ENCODE data around the gene TTC17. TPM values are rescaled to one million over a fixed set of nuclear protein-coding genes. Genes with fewer than 3 reads are reported as not detected.

The TTC17 gene
- total RNA-seq, 2 experiments from 2014 or later = 57.1 to 64.3 TPM

Other genes with a start within 250 kb of the TTC17 start
- 100 to 1,000 TPM; 139 to 147 TPM for gene API5, start 46.9 kb upstream of the TTC17 start, total RNA-seq

All from activated naive CD4-positive, alpha-beta T cell treated with anti-CD3 and anti-CD28 coated beads for 36 hours (primary cell).